Astrocyte (in vitro differentiated cells and primary cell): ENCODE measurements around the gene PCDH8. TPM values are rescaled to one million over a fixed set of nuclear protein-coding genes. Genes with fewer than 3 reads are reported as not detected.

Experiments used
- DNase-seq: peaks from one replicate; pipeline ENCODE4 v3.0.0-alpha.2; 2010; ENCODE audit warnings: low read depth
- FAIRE-seq: peaks from 2 replicates; lab custom pipeline; 2011; peaks lifted over from hg19 to GRCh38; lab: Jason Lieb, UNC
- H2AFZ ChIP-seq: 2 replicates; pipeline ENCODE4 v1.6.0; 2012; ENCODE audit warnings: low read depth, low read length, inconsistent platforms
- H3K27ac ChIP-seq: 2 replicates; pipeline ENCODE4 v1.5.1; 2011; ENCODE audit warnings: low read depth, low read length, inconsistent platforms
- H3K27me3 ChIP-seq: 2 replicates; pipeline ENCODE4 v1.6.0; 2011; ENCODE audit warnings: low read length, inconsistent platforms; ENCODE audit not compliant: insufficient read depth
- H3K36me3 ChIP-seq: 2 replicates; pipeline ENCODE4 v1.5.1; 2011; ENCODE audit warnings: low read length, inconsistent platforms; ENCODE audit not compliant: insufficient read depth
- H3K4me1 ChIP-seq: 2 replicates; pipeline ENCODE4 v1.5.1; 2011; ENCODE audit warnings: low read length, inconsistent platforms; ENCODE audit not compliant: insufficient read depth
- H3K4me2 ChIP-seq: 2 replicates; pipeline ENCODE4 v1.6.0; 2012; ENCODE audit warnings: low read length, inconsistent platforms
- H3K4me3 ChIP-seq: 2 replicates; pipeline ENCODE4 v1.5.1; 2011; ENCODE audit warnings: low read depth, mild to moderate bottlenecking, low read length, inconsistent platforms; ENCODE audit not compliant: insufficient read depth
- H3K79me2 ChIP-seq: 2 replicates; pipeline ENCODE4 v1.6.0; 2012; ENCODE audit warnings: mild to moderate bottlenecking, low read length, inconsistent platforms; ENCODE audit not compliant: insufficient read depth
- H3K9ac ChIP-seq: 2 replicates; pipeline ENCODE4 v1.6.0; 2012; ENCODE audit warnings: mild to moderate bottlenecking, low read length, inconsistent platforms
- H3K9me3 ChIP-seq: 2 replicates; pipeline ENCODE4 v1.5.1; 2012; ENCODE audit warnings: low read depth, mild to moderate bottlenecking, low read length, inconsistent platforms; ENCODE audit not compliant: insufficient read depth
- H4K20me1 ChIP-seq: 2 replicates; pipeline ENCODE4 v1.6.0; 2012; ENCODE audit warnings: low read length, inconsistent platforms; ENCODE audit not compliant: insufficient read depth
- H3K27ac Mint-ChIP-seq: one replicate; pipeline ENCODE4 v1.8.0; 2021; ENCODE audit warnings: mild to moderate bottlenecking, mixed read lengths; ENCODE audit not compliant: unreplicated experiment
- H3K27me3 Mint-ChIP-seq: one replicate; pipeline ENCODE4 v1.8.0; 2021; ENCODE audit warnings: low read depth, mixed read lengths; ENCODE audit not compliant: unreplicated experiment
- H3K36me3 Mint-ChIP-seq: one replicate; pipeline ENCODE4 v1.8.0; 2021; ENCODE audit warnings: low read depth, mixed read lengths; ENCODE audit not compliant: unreplicated experiment
- H3K4me1 Mint-ChIP-seq: one replicate; pipeline ENCODE4 v1.8.0; 2021; ENCODE audit warnings: low read depth, mixed read lengths; ENCODE audit not compliant: unreplicated experiment
- H3K4me3 Mint-ChIP-seq: one replicate; pipeline ENCODE4 v1.8.0; 2021; ENCODE audit warnings: mild to moderate bottlenecking, moderate library complexity, mixed read lengths; ENCODE audit not compliant: unreplicated experiment
- H3K9me3 Mint-ChIP-seq: one replicate; pipeline ENCODE4 v1.8.0; 2021; ENCODE audit warnings: mild to moderate bottlenecking, mixed read lengths; ENCODE audit not compliant: unreplicated experiment
- EZH2 ChIP-seq: IDR thresholded peaks from 2 replicates; pipeline ENCODE4 v1.6.1; 2012; ENCODE audit warnings: mild to moderate bottlenecking, low read length, inconsistent platforms; ENCODE audit not compliant: insufficient read depth
- total RNA-seq: library from RNA; stranded (reverse); gene quantifications from 2 replicates; pipeline ENCODE4 v1.2.1, GENCODE V29; 2021
- TF ChIP-seq, protein P1 (sequence below): IDR thresholded peaks from 2 replicates; pipeline ENCODE4 v1.5.1; 2011; ENCODE audit warnings: low read depth, mild to moderate bottlenecking, inconsistent platforms, low read length, moderate library complexity; ENCODE audit not compliant: insufficient read depth

The PCDH8 gene
- total RNA-seq, 1 donor from 2014 or later, result 1.9 TPM

DNA sequence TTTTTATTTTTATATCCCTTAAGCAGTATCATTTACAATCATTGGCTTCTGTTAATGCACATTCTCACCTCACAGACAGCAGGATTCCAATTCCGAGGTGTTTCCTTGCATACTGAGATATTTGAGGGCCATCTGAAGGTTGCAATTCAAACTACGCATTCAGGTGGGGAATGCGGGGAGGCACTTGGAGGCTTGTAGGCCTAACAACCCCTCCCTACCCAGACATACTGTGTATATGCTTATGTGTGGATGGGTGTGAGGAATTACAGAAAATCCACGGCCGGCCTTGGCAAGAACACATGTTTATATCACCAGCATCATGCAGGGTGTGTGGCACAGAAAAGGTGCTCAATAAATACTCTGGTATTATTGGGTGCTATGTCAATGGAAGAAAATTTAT, 43.3 kb upstream of the PCDH8 start:
- no peaks in the 10 kb centered on the region for H3K79me2 ChIP-seq
- H2AFZ ChIP-seq, result no peak overlapping the region
- no peaks in the 10 kb centered on the region for H3K4me1 ChIP-seq
- no peaks in the 10 kb centered on the region for H3K27me3 ChIP-seq
- Mint-ChIP-seq H3K4me1 (no peaks in the 10 kb centered on the region), H3K27me3 (peaks cover 11% of the 10 kb centered on the region), H3K27ac (no peak overlapping the region), H3K4me3 (no peak overlapping the region), H3K9me3 (no peaks in the 10 kb centered on the region), H3K36me3 (no peaks in the 10 kb centered on the region)
- H3K4me2 ChIP-seq, result no peak overlapping the region
- no peaks in the 10 kb centered on the region for H3K9me3 ChIP-seq
- no peak for FAIRE-seq
- DNase-seq, result no peak
- TF ChIP-seq, protein P1, sequence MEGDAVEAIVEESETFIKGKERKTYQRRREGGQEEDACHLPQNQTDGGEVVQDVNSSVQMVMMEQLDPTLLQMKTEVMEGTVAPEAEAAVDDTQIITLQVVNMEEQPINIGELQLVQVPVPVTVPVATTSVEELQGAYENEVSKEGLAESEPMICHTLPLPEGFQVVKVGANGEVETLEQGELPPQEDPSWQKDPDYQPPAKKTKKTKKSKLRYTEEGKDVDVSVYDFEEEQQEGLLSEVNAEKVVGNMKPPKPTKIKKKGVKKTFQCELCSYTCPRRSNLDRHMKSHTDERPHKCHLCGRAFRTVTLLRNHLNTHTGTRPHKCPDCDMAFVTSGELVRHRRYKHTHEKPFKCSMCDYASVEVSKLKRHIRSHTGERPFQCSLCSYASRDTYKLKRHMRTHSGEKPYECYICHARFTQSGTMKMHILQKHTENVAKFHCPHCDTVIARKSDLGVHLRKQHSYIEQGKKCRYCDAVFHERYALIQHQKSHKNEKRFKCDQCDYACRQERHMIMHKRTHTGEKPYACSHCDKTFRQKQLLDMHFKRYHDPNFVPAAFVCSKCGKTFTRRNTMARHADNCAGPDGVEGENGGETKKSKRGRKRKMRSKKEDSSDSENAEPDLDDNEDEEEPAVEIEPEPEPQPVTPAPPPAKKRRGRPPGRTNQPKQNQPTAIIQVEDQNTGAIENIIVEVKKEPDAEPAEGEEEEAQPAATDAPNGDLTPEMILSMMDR, result no peak
- no peak for TF ChIP-seq EZH2
- H4K20me1 ChIP-seq, result no peaks in the 10 kb centered on the region
- H3K27ac ChIP-seq, result no peak overlapping the region
- H3K36me3 ChIP-seq, result no peaks in the 10 kb centered on the region
- no peak overlapping the region for H3K9ac ChIP-seq
- no peak overlapping the region for H3K4me3 ChIP-seq

DNA sequence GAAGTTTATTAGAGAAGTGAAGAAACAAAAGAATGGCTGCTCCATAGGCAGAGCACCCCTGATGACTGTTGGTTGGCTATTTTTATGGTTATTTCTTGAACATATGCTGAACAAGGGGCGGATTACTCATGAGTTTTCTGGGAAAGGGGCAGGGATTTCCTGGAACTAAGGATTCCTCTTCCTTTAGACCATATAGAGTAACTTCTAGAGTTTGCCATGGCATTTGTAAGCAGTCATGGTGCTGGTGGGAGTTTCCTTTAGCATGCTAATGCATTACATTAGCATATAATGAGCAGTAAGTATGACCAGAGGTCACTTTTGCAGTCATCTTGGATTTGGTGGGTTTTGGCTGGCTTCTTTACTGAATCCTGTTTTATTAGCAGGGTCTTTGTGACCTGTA, 38.7 kb upstream of the PCDH8 start:
- Histone ChIP-seq H3K27me3 (no peaks in the 10 kb centered on the region), H4K20me1 (no peaks in the 10 kb centered on the region), H3K4me3 (no peak overlapping the region), H3K4me1 (no peaks in the 10 kb centered on the region), H3K27ac (no peak overlapping the region), H3K79me2 (no peaks in the 10 kb centered on the region), H3K9me3 (no peaks in the 10 kb centered on the region), H2AFZ (no peak overlapping the region), H3K9ac (no peak overlapping the region), H3K36me3 (no peaks in the 10 kb centered on the region), H3K4me2 (no peak overlapping the region)
- no peak for TF ChIP-seq EZH2
- TF ChIP-seq, protein P1, result no peak
- Mint-ChIP-seq H3K27ac (no peak overlapping the region), H3K9me3 (no peaks in the 10 kb centered on the region), H3K4me1 (no peaks in the 10 kb centered on the region), H3K27me3 (peaks cover 3% of the 10 kb centered on the region), H3K36me3 (no peaks in the 10 kb centered on the region), H3K4me3 (no peak overlapping the region)
- no peak for FAIRE-seq
- no peak for DNase-seq

- H3K4me1 Mint-ChIP-seq, result no peaks in the 10 kb centered on the region
- Histone ChIP-seq H3K9ac (no peak overlapping the region), H3K79me2 (no peaks in the 10 kb centered on the region), H3K4me1 (no peaks in the 10 kb centered on the region), H3K4me2 (no peak overlapping the region), H2AFZ (no peak overlapping the region), H3K27me3 (no peaks in the 10 kb centered on the region), H3K27ac (no peak overlapping the region), H4K20me1 (no peaks in the 10 kb centered on the region), H3K4me3 (no peak overlapping the region), H3K36me3 (no peaks in the 10 kb centered on the region), H3K9me3 (no peaks in the 10 kb centered on the region)
- no peaks in the 10 kb centered on the region for H3K9me3 Mint-ChIP-seq
- TF ChIP-seq, protein P1, result no peak
- no peak for TF ChIP-seq EZH2
- H3K27ac Mint-ChIP-seq, result no peak overlapping the region
- no peak for DNase-seq
- no peak overlapping the region for H3K4me3 Mint-ChIP-seq
- FAIRE-seq, result no peak
- no peaks in the 10 kb centered on the region for H3K36me3 Mint-ChIP-seq
- H3K27me3 Mint-ChIP-seq, result peaks cover 6% of the 10 kb centered on the region
These were observed 36.7 kb upstream of the PCDH8 start for GRCh38 chr13:52885141-52885540.
